GM18951 (cell line): ENCODE data around the gene ZNF175.
A peak's percentile ranks its signal among the peaks of the same experiment; 100 is the strongest.

ENCODE experiments used
- POLR2A ChIP-seq: IDR thresholded peaks from 4 replicates; pipeline ENCODE4 v1.6.1; 2011; ENCODE audit warnings: mild to moderate bottlenecking; ENCODE audit not compliant: insufficient read length, insufficient read depth; ENCODE audit errors: extremely low read depth
- in situ Hi-C: fragments of 300-500 bp; cut with MboI; formaldehyde crosslinking; loops from one replicate; pipeline ENCODE4 v1.12.0; 2022; ENCODE audit warnings: low sequenced_read_pairs, mixed read lengths, inconsistent platforms; ENCODE audit not compliant: unreplicated experiment

Gene ZNF175

GRCh38 chr19:51587264-51588191, 16.4 kb downstream of the ZNF175 start:
- in situ Hi-C loops, result no loop called here
- TF ChIP-seq POLR2A, result no peak

GRCh38 chr19:51589511-51589910, 18.4 kb downstream of the ZNF175 start:
- no peak for TF ChIP-seq POLR2A
- in situ Hi-C loops, result no loop called here

- TF ChIP-seq POLR2A, result no peak
- in situ Hi-C loops, result no loop called here
Observed at GRCh38 chr19:51590441-51590840, 19.4 kb downstream of the ZNF175 start.

GRCh38 chr19:51592521-51592920, 21.4 kb downstream of the ZNF175 start:
- in situ Hi-C loops, result no loop called here
- TF ChIP-seq POLR2A, result no peak

- no peak for TF ChIP-seq POLR2A
- in situ Hi-C loops, result no loop called here
Observed at GRCh38 chr19:51593138-51593890, 22.2 kb downstream of the ZNF175 start.

- peak; percentile 65 for TF ChIP-seq POLR2A
- in situ Hi-C loops, result no loop called here
Observed at GRCh38 chr19:51593969-51594773, 23.1 kb downstream of the ZNF175 start.

- in situ Hi-C loops, result no loop called here
- no peak for TF ChIP-seq POLR2A
Observed at GRCh38 chr19:51594774-51595109, 23.7 kb downstream of the ZNF175 start.

- TF ChIP-seq POLR2A, result no peak
Observed at GRCh38 chr19:51595190-51596175, 24.4 kb downstream of the ZNF175 start.

GRCh38 chr19:51598159-51598915, 27.3 kb downstream of the ZNF175 start:
- in situ Hi-C loops, result no loop called here
- TF ChIP-seq POLR2A, result no peak

More at GRCh38 chr19:51595190-51596175, 24.4 kb downstream of the ZNF175 start:
- in situ Hi-C loops, result no loop called here

GRCh38 chr19:51599084-51599483, 28.0 kb downstream of the ZNF175 start:
- in situ Hi-C loops, result no loop called here
- no peak for TF ChIP-seq POLR2A

- in situ Hi-C loops, result no loop called here
- TF ChIP-seq POLR2A, result peak; percentile 15
Observed at GRCh38 chr19:51600940-51601580, 30.0 kb downstream of the ZNF175 start.
